ENCODE measurements around the gene POFUT1. TPM values are rescaled to one million over a fixed set of nuclear protein-coding genes. Genes with fewer than 3 reads are reported as not detected.

Gene POFUT1
- total RNA-seq, 1 donor from 2014 or later, result 24.0 TPM

GRCh38 chr20:32208499-32209154 is 947 bp downstream of the POFUT1 start:
- no peak for ATAC-seq (ENCODE audit: low read depth)
- no peak for DNase-seq
- intact Hi-C loops (cut with micrococcal nuclease), result loop anchor here (5.0 to 10.0 kb wide), 5 partner anchors 156 to 764 kb away; partner anchors contain the start of genes HCK and PDRG1
- TF ChIP-seq CTCF (IDR thresholded peaks at IDR 0.05), result no peak
- peaks cover 55% of the 10 kb centered on the region for H3K4me1 Mint-ChIP-seq
- H3K27me3 Mint-ChIP-seq, result no peaks in the 10 kb centered on the region
- CTCF ChIA-PET, result interaction anchor here (0.8 kb wide), 1 partner anchor 174 kb away, joined by 3 read pairs; no protein-coding TSS in a partner anchor
- H3K4me3 Mint-ChIP-seq, result peak overlapping the region; percentile 90
- H3K9me3 Mint-ChIP-seq, result no peaks in the 10 kb centered on the region
- POLR2A ChIA-PET, result interaction anchor here (0.6 kb wide), 2 partner anchors 70 to 124 kb away, joined by 3 to 4 read pairs; no protein-coding TSS in a partner anchor
- H3K36me3 Mint-ChIP-seq (ENCODE audit: low read depth), result peaks cover 39% of the 10 kb centered on the region
- H3K27ac Mint-ChIP-seq, result peak overlapping the region; percentile 81

DNA sequence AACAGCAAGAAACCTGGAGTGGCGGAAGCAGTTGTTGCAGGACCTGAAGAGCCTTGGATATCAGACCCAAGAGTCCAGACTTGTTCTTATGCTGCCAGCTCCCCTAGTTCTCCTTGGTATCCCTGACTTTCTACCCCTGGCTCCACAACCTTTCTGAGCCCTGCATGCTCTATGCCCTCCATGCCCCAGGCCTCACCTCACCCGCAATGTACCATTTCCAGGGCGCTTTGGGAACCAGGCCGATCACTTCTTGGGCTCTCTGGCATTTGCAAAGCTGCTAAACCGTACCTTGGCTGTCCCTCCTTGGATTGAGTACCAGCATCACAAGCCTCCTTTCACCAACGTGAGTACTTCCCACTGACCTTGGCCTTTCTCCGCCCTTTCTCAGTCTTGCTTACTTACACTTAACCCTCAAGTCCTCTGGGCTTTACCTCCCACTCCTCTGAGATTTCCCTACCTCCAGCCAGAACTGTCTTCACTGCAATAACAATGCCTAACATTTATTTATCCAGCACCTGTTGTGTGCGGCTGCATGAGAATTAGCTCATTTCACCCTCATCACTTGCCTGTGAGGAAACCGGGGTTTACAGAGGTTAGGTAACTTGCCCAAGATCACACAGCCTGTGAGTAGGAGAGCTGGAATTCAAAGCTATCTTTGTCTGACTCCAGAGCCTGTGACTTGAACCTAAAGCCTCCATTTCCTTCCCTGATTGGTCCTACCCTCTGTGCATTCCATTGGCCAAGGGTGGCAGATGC is 2.3 kb downstream of the POFUT1 start:
- intact Hi-C loops (cut with micrococcal nuclease), result loop anchor here (5.0 to 10.0 kb wide), 5 partner anchors 158 to 762 kb away; partner anchors contain the start of genes HCK and PDRG1
- H3K9me3 Mint-ChIP-seq, result no peaks in the 10 kb centered on the region
- CTCF ChIA-PET, result no interaction called here

GRCh38 chr20:32213870-32214269 is 6.2 kb downstream of the POFUT1 start:
- Mint-ChIP-seq H3K4me3 (no peak overlapping the region), H3K36me3 (ENCODE audit: low read depth) (peaks cover 65% of the 10 kb centered on the region), H3K27me3 (no peaks in the 10 kb centered on the region), H3K9me3 (no peaks in the 10 kb centered on the region), H3K4me1 (peaks cover 12% of the 10 kb centered on the region), H3K27ac (no peak overlapping the region)
- CTCF ChIA-PET, result no interaction called here
- no peak for TF ChIP-seq CTCF (IDR thresholded peaks at IDR 0.05)
- POLR2A ChIA-PET, result no interaction called here
- intact Hi-C loops (cut with micrococcal nuclease), result no loop called here
- DNase-seq, result no peak
- ATAC-seq (ENCODE audit: low read depth), result no peak

More for the DNA sequence above, 2.3 kb downstream of the POFUT1 start:
- H3K36me3 Mint-ChIP-seq (ENCODE audit: low read depth), result peaks cover 42% of the 10 kb centered on the region
- no peak overlapping the region for H3K27ac Mint-ChIP-seq
- peak overlapping the region; percentile 17 for H3K4me3 Mint-ChIP-seq
- ATAC-seq (ENCODE audit: low read depth) (no peak), DNase-seq (no peak)
- H3K27me3 Mint-ChIP-seq, result no peaks in the 10 kb centered on the region
- POLR2A ChIA-PET, result no interaction called here
- TF ChIP-seq CTCF (IDR thresholded peaks at IDR 0.05), result no peak
- H3K4me1 Mint-ChIP-seq, result peaks cover 42% of the 10 kb centered on the region

DNA sequence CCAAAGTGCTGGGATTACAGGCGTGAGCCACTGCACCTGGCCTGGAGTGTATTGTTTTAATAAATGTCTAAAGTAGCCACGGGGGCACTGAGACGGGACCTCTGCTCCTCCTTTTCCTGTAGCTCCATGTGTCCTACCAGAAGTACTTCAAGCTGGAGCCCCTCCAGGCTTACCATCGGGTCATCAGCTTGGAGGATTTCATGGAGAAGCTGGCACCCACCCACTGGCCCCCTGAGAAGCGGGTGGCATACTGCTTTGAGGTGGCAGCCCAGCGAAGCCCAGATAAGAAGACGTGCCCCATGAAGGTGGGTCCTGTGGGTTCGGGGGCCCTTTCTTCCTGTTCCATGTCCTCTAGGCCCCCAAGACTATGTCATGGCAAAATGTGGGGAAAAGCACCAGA is 7.5 kb downstream of the POFUT1 start:
- CTCF ChIA-PET, result no interaction called here
- H3K4me1 Mint-ChIP-seq, result peaks cover under 1% of the 10 kb centered on the region
- no peak overlapping the region for H3K27ac Mint-ChIP-seq
- H3K27me3 Mint-ChIP-seq, result no peaks in the 10 kb centered on the region
- ATAC-seq (ENCODE audit: low read depth) (no peak), DNase-seq (no peak)
- no peak for TF ChIP-seq CTCF (IDR thresholded peaks at IDR 0.05)
- peaks cover 75% of the 10 kb centered on the region for H3K36me3 Mint-ChIP-seq (ENCODE audit: low read depth)
- POLR2A ChIA-PET, result no interaction called here
- H3K4me3 Mint-ChIP-seq, result no peak overlapping the region
- H3K9me3 Mint-ChIP-seq, result no peaks in the 10 kb centered on the region
- intact Hi-C loops (cut with micrococcal nuclease), result no loop called here

DNA sequence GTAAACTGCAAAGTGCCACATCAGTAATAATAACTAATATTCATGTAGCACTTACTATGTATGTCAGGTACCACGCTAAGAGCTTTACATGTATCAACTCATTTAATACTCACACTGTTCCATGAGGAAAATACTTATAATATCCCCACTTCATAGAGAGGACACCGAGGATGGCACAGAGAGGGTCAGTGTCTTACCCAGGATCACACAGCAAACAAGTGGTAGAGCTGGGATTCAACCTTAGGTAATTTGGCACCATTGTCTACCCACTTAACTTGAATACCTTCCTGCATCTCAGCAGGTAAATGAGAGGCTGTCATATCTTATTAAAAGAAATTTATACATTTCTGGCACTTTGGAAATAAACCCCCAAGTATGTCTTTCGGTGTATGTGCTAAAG is 8.0 kb downstream of the POFUT1 start:
- intact Hi-C loops (cut with micrococcal nuclease), result no loop called here
- ChIA-PET CTCF (no interaction called here), POLR2A (no interaction called here)
- DNase-seq (no peak), ATAC-seq (ENCODE audit: low read depth) (no peak)
- no peaks in the 10 kb centered on the region for H3K9me3 Mint-ChIP-seq
- H3K27me3 Mint-ChIP-seq, result no peaks in the 10 kb centered on the region
- H3K36me3 Mint-ChIP-seq (ENCODE audit: low read depth), result peaks cover 74% of the 10 kb centered on the region
- H3K4me1 Mint-ChIP-seq, result no peaks in the 10 kb centered on the region
- H3K27ac Mint-ChIP-seq, result no peak overlapping the region
- no peak overlapping the region for H3K4me3 Mint-ChIP-seq
- TF ChIP-seq CTCF (IDR thresholded peaks at IDR 0.05), result no peak

All from activated B cell treated with CpG ODN at 0.5 μM for 24 hours (primary cell).